GM12873 (cell line): Measurements from ENCODE around the gene ANKRD34A.

Experiments
- CTCF ChIP-seq: IDR thresholded peaks from 2 replicates; pipeline ENCODE4 v1.5.1; 2012; ENCODE audit warnings: low read depth, mild to moderate bottlenecking, moderate library complexity, low read length, control low read depth; ENCODE audit not compliant: insufficient read depth; ENCODE audit errors: missing control alignments

ANKRD34A gene

GRCh38 chr1:145977016-145977415 is 12.6 kb upstream of the ANKRD34A start:
- TF ChIP-seq CTCF = no peak

- no peak for TF ChIP-seq CTCF
These were observed 10.8 kb upstream of the ANKRD34A start for GRCh38 chr1:145975216-145975615.

GRCh38 chr1:145974721-145975120 is 10.3 kb upstream of the ANKRD34A start:
- no peak for TF ChIP-seq CTCF

- TF ChIP-seq CTCF = no peak
These were observed 8.2 kb upstream of the ANKRD34A start for GRCh38 chr1:145972580-145972979.

- TF ChIP-seq CTCF = no peak
These were observed 2.9 kb upstream of the ANKRD34A start for GRCh38 chr1:145967288-145967687.

GRCh38 chr1:145965119-145965744 is 857 bp upstream of the ANKRD34A start:
- TF ChIP-seq CTCF = no peak

GRCh38 chr1:145963265-145964019 is 933 bp downstream of the ANKRD34A start:
- TF ChIP-seq CTCF = no peak
